ENCODE results near the gene PP2D1. TPM values are rescaled to one million over a fixed set of nuclear protein-coding genes. Genes with fewer than 3 reads are reported as not detected.

The PP2D1 gene
- total RNA-seq, 4 donors from 2014 or later = not detected

DNA sequence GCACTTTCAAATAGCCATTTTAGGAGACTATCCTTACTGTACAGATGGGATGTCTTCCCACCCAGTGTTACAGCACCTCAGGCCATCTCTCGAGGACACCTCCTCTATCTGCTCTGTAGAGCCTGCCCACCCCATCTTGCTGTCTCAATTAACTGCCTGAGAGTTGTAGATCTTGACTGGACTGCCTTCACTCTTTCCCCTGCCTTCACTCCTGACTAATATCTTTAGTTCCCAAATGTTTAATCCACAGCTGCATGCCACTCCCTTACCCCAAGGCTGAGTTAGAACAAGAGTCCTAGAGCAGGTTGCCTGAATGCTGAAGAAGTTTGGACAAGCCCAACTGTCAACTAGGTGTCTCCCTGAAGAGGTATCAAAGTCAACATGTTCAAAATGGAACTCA, 1.3 kb upstream of the PP2D1 start:
- Histone ChIP-seq H3K27me3 (no peaks in the 10 kb centered on the region), H3K27ac (no peak overlapping the region), H3K4me3 (no peak overlapping the region), H3K9me3 (no peaks in the 10 kb centered on the region), H3K4me1 (no peaks in the 10 kb centered on the region), H3K36me3 (no peaks in the 10 kb centered on the region)
- TF ChIP-seq POLR2A (IDR thresholded peaks at IDR 0.05) (no peak), EP300 (IDR thresholded peaks at IDR 0.05) (no peak), POLR2AphosphoS5 (IDR thresholded peaks at IDR 0.05) (no peak)
- TF ChIP-seq, protein P1, sequence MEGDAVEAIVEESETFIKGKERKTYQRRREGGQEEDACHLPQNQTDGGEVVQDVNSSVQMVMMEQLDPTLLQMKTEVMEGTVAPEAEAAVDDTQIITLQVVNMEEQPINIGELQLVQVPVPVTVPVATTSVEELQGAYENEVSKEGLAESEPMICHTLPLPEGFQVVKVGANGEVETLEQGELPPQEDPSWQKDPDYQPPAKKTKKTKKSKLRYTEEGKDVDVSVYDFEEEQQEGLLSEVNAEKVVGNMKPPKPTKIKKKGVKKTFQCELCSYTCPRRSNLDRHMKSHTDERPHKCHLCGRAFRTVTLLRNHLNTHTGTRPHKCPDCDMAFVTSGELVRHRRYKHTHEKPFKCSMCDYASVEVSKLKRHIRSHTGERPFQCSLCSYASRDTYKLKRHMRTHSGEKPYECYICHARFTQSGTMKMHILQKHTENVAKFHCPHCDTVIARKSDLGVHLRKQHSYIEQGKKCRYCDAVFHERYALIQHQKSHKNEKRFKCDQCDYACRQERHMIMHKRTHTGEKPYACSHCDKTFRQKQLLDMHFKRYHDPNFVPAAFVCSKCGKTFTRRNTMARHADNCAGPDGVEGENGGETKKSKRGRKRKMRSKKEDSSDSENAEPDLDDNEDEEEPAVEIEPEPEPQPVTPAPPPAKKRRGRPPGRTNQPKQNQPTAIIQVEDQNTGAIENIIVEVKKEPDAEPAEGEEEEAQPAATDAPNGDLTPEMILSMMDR (IDR thresholded peaks at IDR 0.05) = no peak
- DNase-seq (ENCODE audit: low spot score in 2 of 2) = no peak
- 50% methylated on average over 1 of the region's 1 CpG for WGBS

GRCh38 chr3:20008646-20009045, 3.4 kb downstream of the PP2D1 start:
- H3K9me3 ChIP-seq = no peaks in the 10 kb centered on the region
- WGBS = 74% methylated on average over 2 of the region's 2 CpGs
- H3K27me3 ChIP-seq = no peaks in the 10 kb centered on the region
- no peak overlapping the region for H3K4me3 ChIP-seq
- TF ChIP-seq EP300 (IDR thresholded peaks at IDR 0.05) (no peak), POLR2A (IDR thresholded peaks at IDR 0.05) (no peak), POLR2AphosphoS5 (IDR thresholded peaks at IDR 0.05) (no peak)
- TF ChIP-seq, protein P1 (IDR thresholded peaks at IDR 0.05) = no peak
- no peaks in the 10 kb centered on the region for H3K4me1 ChIP-seq
- no peak overlapping the region for H3K27ac ChIP-seq
- H3K36me3 ChIP-seq = no peaks in the 10 kb centered on the region
- DNase-seq (ENCODE audit: low spot score in 2 of 2) = no peak

DNA sequence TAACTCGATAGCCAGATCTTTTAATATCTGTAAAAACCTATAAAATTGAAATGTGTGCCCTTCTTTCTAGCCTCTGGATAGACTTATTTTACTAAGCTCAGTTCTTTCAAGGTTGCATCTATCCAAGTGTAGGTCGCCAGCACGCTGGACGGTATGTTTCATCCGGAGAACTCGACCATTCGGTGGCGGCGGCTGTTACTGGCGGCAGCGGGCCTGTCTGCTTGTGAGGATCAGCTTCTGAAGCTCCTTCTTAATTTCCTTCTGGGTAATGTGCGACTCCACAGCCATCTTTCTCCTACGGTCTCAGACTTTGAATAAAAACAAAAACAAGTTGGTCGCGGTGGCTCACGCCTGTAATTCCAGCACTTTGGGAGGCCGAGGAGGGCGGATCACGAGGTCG, 4.1 kb downstream of the PP2D1 start:
- H3K27me3 ChIP-seq = no peaks in the 10 kb centered on the region
- 95% methylated on average over 20 of the region's 20 CpGs for WGBS
- no peaks in the 10 kb centered on the region for H3K4me1 ChIP-seq
- H3K27ac ChIP-seq = no peak overlapping the region
- H3K9me3 ChIP-seq = no peaks in the 10 kb centered on the region
- no peak for DNase-seq (ENCODE audit: low spot score in 2 of 2)
- no peaks in the 10 kb centered on the region for H3K36me3 ChIP-seq
- no peak overlapping the region for H3K4me3 ChIP-seq
- TF ChIP-seq EP300 (IDR thresholded peaks at IDR 0.05) (no peak), POLR2AphosphoS5 (IDR thresholded peaks at IDR 0.05) (no peak), POLR2A (IDR thresholded peaks at IDR 0.05) (no peak)
- TF ChIP-seq, protein P1 (IDR thresholded peaks at IDR 0.05) = no peak

DNA sequence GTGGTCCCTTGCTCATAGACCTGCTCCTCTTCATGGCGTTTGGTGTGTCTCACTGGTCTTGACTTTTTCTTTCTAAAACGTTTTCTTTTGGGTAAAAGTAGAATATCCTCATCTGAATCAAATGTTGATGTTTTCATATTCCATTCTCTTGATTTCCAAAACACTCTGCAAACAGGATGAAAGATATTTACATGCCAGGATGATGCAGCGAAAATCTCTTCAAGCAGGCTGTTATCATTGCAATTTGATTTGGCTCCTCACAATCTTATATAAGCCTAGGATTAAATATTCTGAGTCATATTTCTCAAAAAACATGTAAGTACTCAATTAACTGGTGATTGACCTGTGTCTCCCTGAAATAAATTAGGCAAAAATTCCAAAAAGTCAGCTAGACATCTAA, 10.1 kb downstream of the PP2D1 start:
- no peaks in the 10 kb centered on the region for H3K27me3 ChIP-seq
- no peak for TF ChIP-seq EP300 (IDR thresholded peaks at IDR 0.05)
- TF ChIP-seq, protein P1 (IDR thresholded peaks at IDR 0.05) = no peak
- no peak for TF ChIP-seq POLR2A (IDR thresholded peaks at IDR 0.05)
- no peak for TF ChIP-seq POLR2AphosphoS5 (IDR thresholded peaks at IDR 0.05)
- H3K4me1 ChIP-seq = no peaks in the 10 kb centered on the region
- no peak overlapping the region for H3K4me3 ChIP-seq
- no peak for DNase-seq (ENCODE audit: low spot score in 2 of 2)
- H3K9me3 ChIP-seq = no peaks in the 10 kb centered on the region
- H3K36me3 ChIP-seq = no peaks in the 10 kb centered on the region
- no peak overlapping the region for H3K27ac ChIP-seq
- WGBS = 62% methylated on average over 3 of the region's 3 CpGs

DNA sequence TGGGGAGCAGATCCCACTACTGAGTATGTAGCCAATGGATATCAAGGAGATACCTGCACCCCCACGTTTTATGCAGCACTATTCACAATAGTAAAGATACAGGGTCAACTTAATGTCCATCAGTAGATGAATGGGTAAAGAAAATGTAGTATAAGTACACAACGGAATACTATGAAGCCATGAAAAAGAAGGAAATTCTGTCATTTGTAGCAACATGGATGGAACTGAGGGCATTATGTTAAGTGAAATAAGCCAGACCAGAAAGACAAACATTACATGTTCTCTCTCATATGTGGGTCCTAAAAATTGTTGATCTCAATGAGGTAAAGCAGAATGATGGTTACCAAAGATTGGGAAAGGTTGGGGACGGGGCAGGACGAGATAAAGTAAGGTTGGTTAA, 14.6 kb downstream of the PP2D1 start:
- H3K9me3 ChIP-seq = no peaks in the 10 kb centered on the region
- DNase-seq (ENCODE audit: low spot score in 2 of 2) = no peak
- no peak overlapping the region for H3K4me3 ChIP-seq
- no peaks in the 10 kb centered on the region for H3K4me1 ChIP-seq
- H3K27me3 ChIP-seq = no peaks in the 10 kb centered on the region
- no peaks in the 10 kb centered on the region for H3K36me3 ChIP-seq
- 92% methylated on average over 4 of the region's 4 CpGs for WGBS
- no peak overlapping the region for H3K27ac ChIP-seq
- TF ChIP-seq POLR2A (IDR thresholded peaks at IDR 0.05) = no peak
- TF ChIP-seq, protein P1 (IDR thresholded peaks at IDR 0.05) = no peak
- TF ChIP-seq POLR2AphosphoS5 (IDR thresholded peaks at IDR 0.05) = no peak
- no peak for TF ChIP-seq EP300 (IDR thresholded peaks at IDR 0.05)
